ENCODE measurements around the gene GRAMD2A.

GRAMD2A gene

DNA sequence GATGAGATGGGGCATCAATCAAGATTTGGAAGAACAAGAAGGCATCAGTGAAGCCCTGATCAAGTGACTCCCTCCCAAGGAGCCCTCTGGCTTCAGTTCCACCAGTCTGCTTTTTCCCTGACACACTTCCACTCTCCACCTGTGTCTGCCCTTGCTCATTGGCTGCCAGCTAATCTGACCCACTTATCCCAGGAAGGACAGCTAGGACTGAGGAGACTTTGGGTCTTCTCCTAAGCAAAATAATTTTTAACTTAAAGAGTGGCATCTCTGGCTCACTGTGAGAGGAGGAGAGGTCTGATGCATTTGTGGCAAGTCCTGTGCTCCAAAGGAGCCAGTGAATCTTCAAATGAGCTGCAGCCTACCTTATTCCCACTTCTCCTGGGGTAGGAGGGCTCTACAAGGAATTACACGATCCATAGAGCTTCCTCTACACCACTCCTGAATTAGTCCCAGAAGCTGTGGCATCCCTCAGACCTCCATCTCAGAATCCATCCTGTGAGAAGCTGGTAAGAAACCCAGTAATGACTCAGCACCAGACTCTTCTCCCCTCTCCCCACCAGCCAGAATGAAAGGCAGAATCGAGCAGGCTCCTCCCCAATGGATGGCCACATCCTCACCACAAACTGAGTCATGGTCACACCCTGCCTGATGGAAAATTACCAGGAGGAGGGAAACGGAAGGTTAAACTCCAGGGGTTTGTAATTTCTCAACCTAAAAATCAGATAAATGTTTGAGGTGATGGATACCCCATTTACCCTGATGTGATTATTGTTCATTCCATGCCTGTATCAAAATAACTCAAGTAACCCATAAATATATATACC lies 39.7 kb upstream of the GRAMD2A start:
- H3K27ac ChIP-seq (ENCODE audit: low read depth, low read length): peak overlapping the region; percentile 89

DNA sequence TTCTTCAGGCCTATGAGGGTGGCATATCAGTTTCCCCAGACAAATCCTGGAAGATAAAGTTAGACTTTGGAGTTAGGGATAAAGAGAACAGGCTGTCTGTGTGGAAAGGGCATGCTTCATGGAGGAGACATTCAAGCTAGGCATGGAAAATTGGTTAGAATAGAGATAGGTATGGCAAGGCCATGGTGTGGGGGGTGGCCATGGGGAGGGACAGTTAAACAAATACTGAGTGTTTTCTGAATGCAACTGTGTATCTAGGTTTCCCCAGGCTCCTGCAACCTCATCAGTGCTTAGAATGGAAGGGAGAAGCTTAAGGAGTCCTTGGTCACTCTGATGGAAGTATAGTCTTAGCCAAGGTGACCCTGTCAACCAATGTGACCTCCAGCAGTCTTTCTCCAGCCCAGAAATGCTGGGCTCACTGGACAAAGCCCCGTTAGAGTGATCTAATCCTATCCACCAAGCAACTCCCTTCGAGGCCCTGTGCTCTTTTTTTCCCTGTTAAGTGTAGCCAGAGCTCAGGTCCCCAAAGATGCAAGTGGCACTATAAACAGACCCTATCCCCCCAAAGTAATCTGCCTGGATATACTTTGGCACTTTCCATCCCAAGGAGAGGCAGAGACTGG lies 38.9 kb upstream of the GRAMD2A start:
- H3K27ac ChIP-seq (ENCODE audit: low read depth, low read length): no peak overlapping the region

More for the DNA sequence above, 39.7 kb upstream of the GRAMD2A start:
- WGBS (ENCODE audit: extremely low coverage, insufficient coverage, low lambda C conversion rate): no CpG with 5 or more reads among the region's 3 CpGs
- DNase-seq: peak; percentile 98
- Histone ChIP-seq H3K56ac (ENCODE audit: low read length) (peak overlapping the region; percentile 88), H3K27me3 (ENCODE audit: insufficient read depth, low read length, poor library complexity) (no peaks in the 10 kb centered on the region), H3K23ac (ENCODE audit: low read length) (no peak overlapping the region), H3K4me1 (ENCODE audit: control insufficient read depth, low read depth, low read length) (peaks cover 22% of the 10 kb centered on the region), H3K79me2 (ENCODE audit: control insufficient read depth, insufficient read depth, low read length) (no peaks in the 10 kb centered on the region), H3K4ac (ENCODE audit: low read depth, low read length) (peak overlapping the region; percentile 95), H3K36me3 (ENCODE audit: control insufficient read depth, insufficient read depth, low read length) (no peaks in the 10 kb centered on the region), H4K8ac (ENCODE audit: low read depth, low read length) (no peak overlapping the region), H3K9ac (ENCODE audit: low read length) (peak overlapping the region; percentile 71), H2AK5ac (ENCODE audit: low read length) (peak overlapping the region; percentile 5), H4K5ac (ENCODE audit: low read length) (no peak overlapping the region), H3K18ac (ENCODE audit: low read length) (peak overlapping the region; percentile 35), H2BK5ac (ENCODE audit: low read length) (peak overlapping the region; percentile 94), H3K79me1 (ENCODE audit: low read length) (no peaks in the 10 kb centered on the region), H2BK15ac (replicated peaks; ENCODE audit: low read depth) (no peak overlapping the region), H3K4me2 (ENCODE audit: low read length) (peak overlapping the region; percentile 46), H3K4me3 (ENCODE audit: low read length) (no peak overlapping the region), H2BK120ac (ENCODE audit: low read depth, low read length) (peak overlapping the region; percentile 76)

DNA sequence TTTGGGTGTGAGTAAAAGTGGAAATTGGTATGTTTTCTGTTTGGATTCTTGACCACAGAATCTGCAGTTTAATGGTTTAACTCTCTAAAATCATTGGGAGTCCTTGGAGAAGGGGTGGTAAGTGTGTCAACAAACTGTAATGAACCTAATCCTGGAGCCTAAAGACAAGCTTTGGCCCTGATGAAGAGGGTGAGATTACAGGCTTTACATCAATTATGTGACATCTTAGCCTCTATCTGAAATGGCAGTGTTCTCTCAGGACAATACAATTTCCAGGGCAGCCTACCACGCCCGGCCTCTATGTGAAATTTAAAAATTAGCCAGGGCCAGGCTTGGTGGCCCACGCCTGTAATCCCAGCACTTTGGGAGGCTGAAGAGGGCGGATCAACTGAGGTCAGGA lies 37.7 kb upstream of the GRAMD2A start:
- H3K27me3 ChIP-seq (ENCODE audit: insufficient read depth, low read length, poor library complexity): no peaks in the 10 kb centered on the region
- no peak overlapping the region for H3K4ac ChIP-seq (ENCODE audit: low read depth, low read length)
- H3K4me2 ChIP-seq (ENCODE audit: low read length): no peak overlapping the region
- H3K9ac ChIP-seq (ENCODE audit: low read length): no peak overlapping the region
- H3K4me3 ChIP-seq (ENCODE audit: low read length): no peak overlapping the region
- no peaks in the 10 kb centered on the region for H3K36me3 ChIP-seq (ENCODE audit: control insufficient read depth, insufficient read depth, low read length)
- H2BK5ac ChIP-seq (ENCODE audit: low read length): no peak overlapping the region
- peaks cover 10% of the 10 kb centered on the region for H3K79me2 ChIP-seq (ENCODE audit: control insufficient read depth, insufficient read depth, low read length)
- DNase-seq: no peak
- H2BK120ac ChIP-seq (ENCODE audit: low read depth, low read length): no peak overlapping the region
- no peak overlapping the region for H3K23ac ChIP-seq (ENCODE audit: low read length)
- no peak overlapping the region for H4K5ac ChIP-seq (ENCODE audit: low read length)
- no peak overlapping the region for H3K27ac ChIP-seq (ENCODE audit: low read depth, low read length)
- H2BK15ac ChIP-seq (replicated peaks; ENCODE audit: low read depth): peak overlapping the region; percentile 3
- peaks cover 2% of the 10 kb centered on the region for H3K79me1 ChIP-seq (ENCODE audit: low read length)
- no peak overlapping the region for H2AK5ac ChIP-seq (ENCODE audit: low read length)
- no peak overlapping the region for H4K8ac ChIP-seq (ENCODE audit: low read depth, low read length)
- H3K56ac ChIP-seq (ENCODE audit: low read length): peak overlapping the region; percentile 1
- WGBS (ENCODE audit: extremely low coverage, insufficient coverage, low lambda C conversion rate): no CpG with 5 or more reads among the region's 4 CpGs
- peak overlapping the region; percentile 36 for H3K18ac ChIP-seq (ENCODE audit: low read length)
- peaks cover 13% of the 10 kb centered on the region for H3K4me1 ChIP-seq (ENCODE audit: control insufficient read depth, low read depth, low read length)

More for the DNA sequence above, 38.9 kb upstream of the GRAMD2A start:
- Histone ChIP-seq H3K79me2 (ENCODE audit: control insufficient read depth, insufficient read depth, low read length) (peaks cover 3% of the 10 kb centered on the region), H3K27me3 (ENCODE audit: insufficient read depth, low read length, poor library complexity) (no peaks in the 10 kb centered on the region), H3K9ac (ENCODE audit: low read length) (no peak overlapping the region), H3K56ac (ENCODE audit: low read length) (peak overlapping the region; percentile 88), H2BK120ac (ENCODE audit: low read depth, low read length) (peak overlapping the region; percentile 14), H2BK15ac (replicated peaks; ENCODE audit: low read depth) (peak overlapping the region; percentile 15), H3K4me2 (ENCODE audit: low read length) (no peak overlapping the region), H3K4me1 (ENCODE audit: control insufficient read depth, low read depth, low read length) (peaks cover 15% of the 10 kb centered on the region), H3K79me1 (ENCODE audit: low read length) (no peaks in the 10 kb centered on the region), H4K8ac (ENCODE audit: low read depth, low read length) (no peak overlapping the region), H3K23ac (ENCODE audit: low read length) (no peak overlapping the region), H2BK5ac (ENCODE audit: low read length) (peak overlapping the region; percentile 94), H4K5ac (ENCODE audit: low read length) (no peak overlapping the region), H2AK5ac (ENCODE audit: low read length) (peak overlapping the region; percentile 75), H3K36me3 (ENCODE audit: control insufficient read depth, insufficient read depth, low read length) (no peaks in the 10 kb centered on the region), H3K4ac (ENCODE audit: low read depth, low read length) (peak overlapping the region; percentile 95), H3K18ac (ENCODE audit: low read length) (peak overlapping the region; percentile 35), H3K4me3 (ENCODE audit: low read length) (no peak overlapping the region)
- WGBS (ENCODE audit: extremely low coverage, insufficient coverage, low lambda C conversion rate): no CpG with 5 or more reads among the region's 2 CpGs
- no peak for DNase-seq

DNA sequence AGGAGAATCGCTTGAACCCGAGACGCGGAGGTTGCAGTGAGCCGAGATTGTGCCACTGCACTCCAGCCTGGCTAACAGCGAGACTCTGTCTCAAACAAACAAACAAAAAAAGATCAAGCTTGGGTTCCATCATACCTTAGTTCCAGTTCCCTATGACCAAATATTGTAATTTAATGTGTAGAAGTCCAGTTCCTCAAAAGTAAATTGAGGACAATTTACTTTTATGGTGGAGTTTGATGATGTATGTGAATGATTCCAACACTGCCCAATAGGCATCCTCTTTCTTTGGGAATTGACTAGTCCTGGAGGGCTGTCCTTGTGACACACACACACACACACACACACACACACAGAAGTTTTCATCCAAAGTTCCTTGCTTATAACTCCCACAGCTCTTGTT lies 36.2 kb upstream of the GRAMD2A start:
- peaks cover 15% of the 10 kb centered on the region for H3K4me1 ChIP-seq (ENCODE audit: control insufficient read depth, low read depth, low read length)
- no peak overlapping the region for H3K23ac ChIP-seq (ENCODE audit: low read length)
- H2BK5ac ChIP-seq (ENCODE audit: low read length): no peak overlapping the region
- H4K8ac ChIP-seq (ENCODE audit: low read depth, low read length): no peak overlapping the region
- WGBS (ENCODE audit: extremely low coverage, insufficient coverage, low lambda C conversion rate): no CpG with 5 or more reads among the region's 6 CpGs
- peak overlapping the region; percentile 37 for H2AK5ac ChIP-seq (ENCODE audit: low read length)
- H3K79me1 ChIP-seq (ENCODE audit: low read length): peaks cover 2% of the 10 kb centered on the region
- no peaks in the 10 kb centered on the region for H3K36me3 ChIP-seq (ENCODE audit: control insufficient read depth, insufficient read depth, low read length)
- peaks cover 25% of the 10 kb centered on the region for H3K79me2 ChIP-seq (ENCODE audit: control insufficient read depth, insufficient read depth, low read length)
- DNase-seq: no peak
- no peak overlapping the region for H2BK120ac ChIP-seq (ENCODE audit: low read depth, low read length)
- no peak overlapping the region for H3K4ac ChIP-seq (ENCODE audit: low read depth, low read length)
- no peak overlapping the region for H3K4me2 ChIP-seq (ENCODE audit: low read length)
- no peak overlapping the region for H3K18ac ChIP-seq (ENCODE audit: low read length)
- no peak overlapping the region for H3K9ac ChIP-seq (ENCODE audit: low read length)
- H4K5ac ChIP-seq (ENCODE audit: low read length): no peak overlapping the region
- H3K27ac ChIP-seq (ENCODE audit: low read depth, low read length): no peak overlapping the region
- H3K4me3 ChIP-seq (ENCODE audit: low read length): no peak overlapping the region
- no peaks in the 10 kb centered on the region for H3K27me3 ChIP-seq (ENCODE audit: insufficient read depth, low read length, poor library complexity)
- H2BK15ac ChIP-seq (replicated peaks; ENCODE audit: low read depth): no peak overlapping the region
- H3K56ac ChIP-seq (ENCODE audit: low read length): no peak overlapping the region

DNA sequence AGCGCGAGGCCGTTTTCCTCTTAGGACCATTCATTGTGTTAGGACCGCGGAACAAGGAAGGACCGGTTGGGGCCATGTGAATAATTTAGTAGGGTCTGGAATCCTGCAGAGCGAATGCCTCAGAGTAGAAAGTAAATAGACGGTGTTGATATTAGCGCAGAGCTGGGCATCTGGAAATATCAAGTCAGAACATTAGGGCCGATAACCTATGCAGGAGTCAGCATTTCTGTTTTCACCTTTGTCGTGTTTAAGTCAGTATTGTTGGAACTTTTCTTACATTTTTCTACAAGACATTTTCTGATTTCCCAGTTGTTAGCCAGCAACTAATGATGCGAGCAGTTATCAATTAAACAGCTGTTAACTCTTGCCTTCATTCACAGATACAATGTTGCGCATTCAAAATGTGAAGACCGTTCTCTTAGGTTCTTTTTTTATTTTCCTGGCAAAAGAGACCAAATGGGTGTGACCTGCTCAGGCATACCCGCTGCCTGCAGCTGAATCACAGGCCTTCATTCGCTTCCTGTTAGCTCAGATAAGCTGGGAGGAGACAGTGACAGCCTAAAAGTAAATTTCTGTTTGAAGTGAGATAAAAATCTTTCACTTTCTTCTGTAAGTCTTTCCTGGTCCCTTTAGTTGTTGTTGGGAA lies 34.4 kb upstream of the GRAMD2A start:
- peak overlapping the region; percentile 27 for H2AK5ac ChIP-seq (ENCODE audit: low read length)
- peaks cover 13% of the 10 kb centered on the region for H3K4me1 ChIP-seq (ENCODE audit: control insufficient read depth, low read depth, low read length)
- peak overlapping the region; percentile 100 for H3K18ac ChIP-seq (ENCODE audit: low read length)
- peak overlapping the region; percentile 84 for H3K4me3 ChIP-seq (ENCODE audit: low read length)
- peak overlapping the region; percentile 96 for H2BK120ac ChIP-seq (ENCODE audit: low read depth, low read length)
- H2BK5ac ChIP-seq (ENCODE audit: low read length): peak overlapping the region; percentile 95
- H3K4ac ChIP-seq (ENCODE audit: low read depth, low read length): peak overlapping the region; percentile 98
- no peaks in the 10 kb centered on the region for H3K27me3 ChIP-seq (ENCODE audit: insufficient read depth, low read length, poor library complexity)
- H4K8ac ChIP-seq (ENCODE audit: low read depth, low read length): no peak overlapping the region
- no CpG with 5 or more reads among the region's 16 CpGs for WGBS (ENCODE audit: extremely low coverage, insufficient coverage, low lambda C conversion rate)
- no peak overlapping the region for H2BK15ac ChIP-seq (replicated peaks; ENCODE audit: low read depth)
- H3K4me2 ChIP-seq (ENCODE audit: low read length): peak overlapping the region; percentile 99
- DNase-seq: peak; percentile 93
- H3K36me3 ChIP-seq (ENCODE audit: control insufficient read depth, insufficient read depth, low read length): no peaks in the 10 kb centered on the region
- H3K79me2 ChIP-seq (ENCODE audit: control insufficient read depth, insufficient read depth, low read length): peaks cover 42% of the 10 kb centered on the region
- peak overlapping the region; percentile 96 for H3K56ac ChIP-seq (ENCODE audit: low read length)
- peak overlapping the region; percentile 95 for H3K23ac ChIP-seq (ENCODE audit: low read length)
- H4K5ac ChIP-seq (ENCODE audit: low read length): peak overlapping the region; percentile 33
- peaks cover 2% of the 10 kb centered on the region for H3K79me1 ChIP-seq (ENCODE audit: low read length)
- H3K27ac ChIP-seq (ENCODE audit: low read depth, low read length): peak overlapping the region; percentile 98
- H3K9ac ChIP-seq (ENCODE audit: low read length): peak overlapping the region; percentile 98
